Renal cortical epithelial cell (primary cell): ENCODE results near the gene CASP1. TPM values are rescaled to one million over a fixed set of nuclear protein-coding genes. Genes with fewer than 3 reads are reported as not detected.
A peak's percentile ranks its signal among the peaks of the same experiment; 100 is the strongest.
"Not testable (repeated sequence)": the region's sequence is repeated elsewhere in the genome, so short reads cannot be mapped to it uniquely, and the experiment has no call there.

ENCODE experiments used
- DNase-seq: peaks from one replicate; pipeline ENCODE4 v3.0.0-alpha.2; 2011; ENCODE audit warnings: low read depth
- total RNA-seq: library from RNA; depleted of rRNA; stranded (reverse); fragments of >200 nt; gene quantifications from 2 replicates; pipeline ENCODE4 v1.2.3, GENCODE V29; 2014

Gene CASP1
- 8.3 and 8.6 TPM in 2 replicates for total RNA-seq

DNA sequence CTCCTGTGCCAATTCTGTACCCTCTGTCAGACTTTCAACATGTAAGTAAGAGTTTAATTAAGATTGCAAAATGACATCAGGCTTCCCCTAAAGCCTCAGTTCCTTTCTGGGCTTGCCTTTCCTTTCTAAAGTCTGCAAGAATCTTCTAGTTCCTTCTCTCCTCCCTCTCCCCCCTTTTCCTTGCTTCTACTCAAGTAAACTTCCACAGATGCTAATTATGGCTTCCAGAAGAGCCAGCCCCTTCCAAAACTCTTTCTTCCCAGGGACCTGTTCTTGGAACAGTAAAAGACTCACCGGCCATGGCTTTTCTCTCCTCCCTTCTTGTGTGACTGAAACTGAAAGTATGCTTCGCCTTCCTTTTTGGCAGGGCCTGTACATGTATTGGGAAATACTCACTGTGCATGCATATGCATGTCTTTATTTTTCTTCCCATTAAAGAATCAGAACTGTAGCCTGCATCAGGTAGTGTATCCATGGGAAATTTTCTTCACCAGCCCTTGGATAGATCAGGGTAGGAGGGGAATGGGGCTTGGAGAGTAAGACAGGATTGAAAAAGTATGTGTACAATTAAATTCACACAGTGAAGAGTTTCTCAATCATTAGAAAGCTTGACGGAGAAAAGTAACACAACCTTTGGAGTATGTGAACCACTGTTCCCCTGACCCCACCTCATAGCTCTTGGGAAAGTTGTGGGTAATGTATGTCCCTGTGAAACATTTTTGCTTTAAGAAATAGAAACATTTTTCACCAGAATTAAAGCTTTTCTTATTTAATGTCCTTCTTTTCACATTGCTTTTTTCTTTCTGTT is at the start of gene CASP1:
Gene CASP1 (minus strand): TSS at position 332 of the 808 bp plus-strand sequence. CDS start 31 bp downstream, at position 301.
- peak; percentile 86 for DNase-seq

DNA sequence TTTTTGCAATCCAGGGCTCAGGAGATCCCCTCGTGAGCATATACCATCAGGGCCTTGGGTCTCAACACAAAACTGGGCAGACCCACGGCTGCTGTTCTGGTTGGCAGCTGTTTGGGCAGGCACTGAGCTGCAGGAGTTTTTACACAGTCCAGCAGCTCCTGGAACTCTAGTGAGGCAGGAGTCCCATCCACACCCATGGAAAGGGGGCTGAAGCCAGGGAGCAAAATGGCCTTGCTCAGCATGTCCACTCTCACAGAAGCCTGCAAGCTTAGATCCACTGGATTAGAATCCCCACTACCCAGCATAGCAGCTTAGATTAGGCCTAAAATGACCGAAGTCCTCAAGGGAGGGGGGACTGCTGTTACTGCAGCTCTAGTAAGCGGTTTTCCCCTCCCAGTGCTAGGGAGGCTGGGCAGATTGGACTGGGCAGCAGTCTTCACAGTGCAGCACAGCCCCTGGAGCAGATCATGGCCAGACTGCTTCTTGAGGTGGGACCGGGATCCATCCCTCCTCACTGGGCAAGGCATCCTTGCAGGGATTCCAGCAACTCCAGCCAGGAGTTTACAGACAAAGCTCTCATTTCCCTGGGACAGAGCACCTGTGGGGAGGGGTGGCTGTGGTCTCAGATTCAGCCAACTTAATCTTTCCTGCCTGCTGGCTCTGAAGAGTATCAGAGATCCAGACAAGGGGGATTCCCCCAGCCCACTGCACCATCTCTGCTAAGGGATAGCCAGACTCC is 46.6 kb upstream of the CASP1 start:
- DNase-seq: no peak

DNA sequence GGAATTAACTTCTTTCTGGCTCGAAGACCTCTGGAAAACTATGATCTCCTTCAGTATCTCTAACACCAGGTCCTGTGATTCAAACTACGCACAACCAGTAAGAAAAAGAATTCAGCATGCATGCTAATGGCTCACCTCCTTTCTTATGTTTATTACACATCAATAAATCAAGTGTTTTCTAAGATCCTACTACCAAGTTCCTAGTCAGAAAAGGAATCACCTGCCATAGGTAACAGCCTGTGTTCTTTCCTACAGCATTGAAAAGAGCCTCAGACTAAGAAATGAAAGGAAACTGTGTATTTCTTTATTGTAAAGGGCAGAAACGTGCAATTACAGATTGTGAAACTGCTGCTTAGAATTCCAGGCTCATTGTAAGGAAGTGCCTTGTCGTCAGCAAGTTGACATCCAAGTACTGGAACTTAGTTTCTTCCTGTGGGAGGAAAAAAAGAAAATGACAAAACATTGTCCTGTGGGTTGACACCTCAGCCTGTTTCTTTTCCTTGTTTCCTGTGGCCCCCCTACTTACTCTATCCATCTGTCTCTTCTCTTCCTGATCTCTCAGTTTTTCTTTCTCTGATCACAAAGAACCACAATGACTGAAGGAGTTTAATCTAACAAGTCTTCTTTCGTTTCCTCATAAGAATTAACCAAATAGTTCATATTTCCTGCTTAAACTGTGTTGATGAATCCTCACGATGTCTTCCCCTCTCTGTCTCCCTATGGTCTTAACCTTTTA is 45.4 kb upstream of the CASP1 start:
- peak; percentile 6 for DNase-seq

DNA sequence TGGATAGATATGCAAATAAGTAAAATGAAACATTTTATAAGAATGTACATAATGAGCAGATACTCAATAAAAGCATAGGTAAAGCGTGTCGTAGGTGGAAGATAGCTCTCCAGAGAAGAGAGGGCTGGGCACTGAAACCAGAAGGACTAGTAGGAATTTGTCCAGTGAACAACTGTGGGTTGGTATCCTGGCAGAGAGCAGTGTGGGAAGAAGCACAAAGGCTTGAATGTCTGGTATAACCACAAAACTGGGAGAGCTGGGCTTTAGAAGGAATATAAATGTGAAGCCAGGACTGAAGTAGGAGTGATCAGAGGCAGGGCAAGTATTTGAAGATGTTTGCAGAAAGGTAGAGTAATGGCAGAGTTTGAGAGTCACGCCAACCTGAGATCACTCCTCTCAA is 43.3 kb upstream of the CASP1 start:
- no peak for DNase-seq

DNA sequence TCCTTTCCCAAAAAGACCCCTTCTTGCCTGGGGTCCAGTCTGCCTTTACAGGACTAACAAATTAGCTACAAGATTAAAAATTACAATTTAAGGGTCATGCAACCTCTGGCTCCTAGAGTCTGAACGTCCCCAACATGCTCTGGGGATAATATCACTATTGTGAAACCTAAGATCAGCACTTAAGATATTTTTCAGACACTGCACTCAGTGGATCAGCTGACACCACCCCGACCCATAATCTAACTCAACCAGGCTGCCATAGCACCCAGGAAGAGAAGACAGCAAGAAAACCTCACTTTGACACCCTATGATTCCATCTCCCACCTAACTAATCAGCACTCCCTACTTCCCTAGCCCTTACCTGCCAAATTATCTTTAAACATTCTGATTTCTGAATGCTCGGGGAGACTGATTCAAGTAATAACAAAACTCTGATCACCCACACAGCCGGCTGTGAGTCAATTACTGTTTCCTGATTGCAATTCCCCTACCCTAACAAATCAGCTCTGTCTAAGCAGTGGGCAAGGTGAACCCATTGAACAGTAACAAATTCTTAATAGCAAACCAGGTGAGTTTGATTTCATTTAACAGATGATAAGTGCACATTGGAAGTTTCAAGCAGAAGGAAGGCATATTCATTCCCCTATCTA is 42.3 kb upstream of the CASP1 start:
- not testable (repeated sequence) for DNase-seq

DNA sequence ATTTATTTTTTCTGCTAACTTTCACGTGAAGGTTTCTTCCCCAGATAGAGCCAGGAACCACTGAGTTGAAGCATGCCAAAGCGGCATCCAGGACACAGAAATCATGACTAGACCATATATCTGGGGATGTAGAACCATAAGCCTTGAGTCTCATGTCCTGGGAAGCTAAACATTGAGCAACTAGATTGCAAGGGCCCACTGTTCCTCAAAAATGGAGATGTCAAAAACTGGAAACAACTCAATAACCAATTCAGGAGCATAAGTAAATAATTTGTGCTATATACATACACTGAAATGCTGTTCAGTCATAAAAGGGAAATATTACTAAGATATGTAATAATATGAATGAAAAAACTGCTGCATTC is 39.2 kb upstream of the CASP1 start:
- DNase-seq: no peak

DNA sequence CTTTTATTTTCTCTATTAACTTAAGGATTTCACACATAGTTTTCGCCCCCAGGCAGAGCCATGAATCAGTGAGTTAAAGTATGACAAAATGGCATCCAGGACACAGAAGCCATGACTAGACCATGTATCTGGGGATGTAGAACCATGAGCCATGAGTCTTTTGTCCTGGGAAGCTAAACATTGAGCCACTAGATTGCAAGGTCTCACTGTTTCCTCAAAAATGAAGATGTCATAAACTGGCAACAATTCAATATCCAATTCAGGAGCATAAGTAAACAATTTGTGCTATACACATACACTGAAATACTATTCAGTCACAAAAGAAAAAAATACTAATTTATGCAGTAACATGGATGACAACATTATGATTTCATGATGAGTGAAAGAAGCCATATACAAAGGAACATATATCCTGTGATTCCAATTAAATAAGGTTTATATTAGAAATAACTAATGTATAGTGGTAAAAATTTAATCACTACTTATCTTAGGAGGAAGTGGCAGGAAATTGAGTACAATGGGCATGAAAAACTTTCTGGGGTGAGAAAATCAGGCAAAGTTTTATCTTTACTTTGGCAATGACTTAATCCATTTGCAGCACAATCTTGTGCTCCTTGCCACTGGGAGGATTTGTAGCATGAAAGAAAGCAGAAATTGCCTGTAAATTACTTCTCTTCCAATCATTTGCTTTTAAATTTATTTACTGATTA is 38.7 kb upstream of the CASP1 start:
- DNase-seq: no peak

DNA sequence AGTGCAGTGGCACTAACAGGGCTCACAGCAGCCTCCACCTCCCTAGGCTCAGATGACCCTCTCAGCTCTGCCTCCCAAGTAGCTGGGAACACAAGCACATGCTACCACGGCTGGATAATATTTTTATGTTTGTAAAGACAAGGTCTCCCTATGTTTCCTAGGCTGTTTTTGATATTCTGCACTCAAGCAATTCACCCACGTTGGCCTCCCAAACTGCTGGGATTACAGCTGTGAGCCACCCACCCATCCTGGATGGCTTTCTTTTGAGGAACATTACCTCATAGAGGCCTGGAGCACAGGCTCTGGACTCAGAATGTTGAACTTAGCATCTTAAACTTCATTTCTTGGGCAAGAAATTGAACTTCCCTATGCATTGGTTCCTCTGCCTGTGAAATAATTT is 37.1 kb upstream of the CASP1 start:
- DNase-seq: not testable (repeated sequence)

DNA sequence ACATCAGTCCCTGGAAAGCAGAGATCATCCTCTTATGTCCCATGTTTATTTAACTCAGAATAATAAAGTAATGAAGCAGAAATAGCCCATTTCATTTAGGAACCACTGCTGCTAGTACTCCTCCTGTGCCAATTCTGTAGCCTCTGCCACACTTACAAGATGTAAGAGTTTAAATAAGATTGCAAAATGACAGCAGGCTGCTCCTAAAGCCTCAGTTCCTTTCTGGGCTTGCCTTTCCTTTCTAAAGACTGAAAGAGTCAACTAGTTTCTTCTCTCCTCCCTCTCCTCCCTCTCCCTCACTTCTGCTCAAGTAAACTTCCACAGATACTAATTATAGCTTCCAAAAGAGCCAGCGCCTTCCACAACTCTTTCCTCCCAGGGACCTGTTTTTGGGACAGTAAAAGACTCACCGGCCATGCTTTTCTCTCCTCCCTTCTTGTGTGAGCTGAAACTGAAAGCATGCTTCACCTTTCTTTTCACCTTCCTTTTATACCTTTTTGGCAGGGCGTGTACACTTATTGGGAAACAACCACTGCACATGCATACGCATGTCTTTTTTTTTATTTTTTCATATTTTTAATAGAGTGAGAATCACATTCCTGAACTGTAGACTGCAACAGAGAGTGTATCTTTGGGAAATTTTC is 36.3 kb upstream of the CASP1 start:
- DNase-seq: no peak

DNA sequence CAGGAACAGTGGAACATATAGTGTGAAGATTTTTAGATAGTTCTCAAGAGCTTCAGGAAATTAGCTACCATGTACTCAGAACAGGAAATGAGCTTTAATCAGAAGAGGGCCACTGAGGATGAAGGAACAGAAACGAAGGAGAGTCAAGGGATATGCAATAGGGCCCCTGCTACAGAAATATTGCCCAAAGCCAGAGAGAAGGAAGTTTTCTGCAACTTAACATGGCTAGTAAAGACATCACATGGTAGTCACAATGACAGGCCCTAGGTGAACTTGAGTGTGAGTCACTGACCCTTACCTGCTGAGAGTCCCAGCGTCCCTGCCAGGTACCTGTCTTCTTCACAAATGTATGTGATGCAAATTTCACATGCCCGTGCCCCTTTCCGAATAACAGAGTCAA is 35.4 kb upstream of the CASP1 start:
- no peak for DNase-seq

DNA sequence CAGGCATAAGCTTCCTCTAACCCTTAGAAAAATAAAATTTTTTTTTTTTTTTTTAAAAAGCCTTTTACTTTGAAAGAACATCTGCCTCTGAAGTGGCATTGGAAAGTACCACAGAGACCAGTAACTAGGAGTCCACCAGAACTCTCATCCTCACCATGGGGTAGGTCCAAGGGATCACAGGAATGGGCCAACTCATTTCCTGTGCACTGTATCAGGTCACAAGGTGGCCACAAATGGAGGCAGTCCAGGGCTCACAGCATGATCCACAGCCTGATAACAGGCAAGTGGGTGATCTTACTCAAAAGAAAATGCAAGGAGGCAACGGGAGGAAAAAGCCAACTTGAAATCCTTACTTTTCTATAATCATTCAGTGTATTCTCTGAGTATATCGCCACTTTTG is 34.8 kb upstream of the CASP1 start:
- not testable (repeated sequence) for DNase-seq

DNA sequence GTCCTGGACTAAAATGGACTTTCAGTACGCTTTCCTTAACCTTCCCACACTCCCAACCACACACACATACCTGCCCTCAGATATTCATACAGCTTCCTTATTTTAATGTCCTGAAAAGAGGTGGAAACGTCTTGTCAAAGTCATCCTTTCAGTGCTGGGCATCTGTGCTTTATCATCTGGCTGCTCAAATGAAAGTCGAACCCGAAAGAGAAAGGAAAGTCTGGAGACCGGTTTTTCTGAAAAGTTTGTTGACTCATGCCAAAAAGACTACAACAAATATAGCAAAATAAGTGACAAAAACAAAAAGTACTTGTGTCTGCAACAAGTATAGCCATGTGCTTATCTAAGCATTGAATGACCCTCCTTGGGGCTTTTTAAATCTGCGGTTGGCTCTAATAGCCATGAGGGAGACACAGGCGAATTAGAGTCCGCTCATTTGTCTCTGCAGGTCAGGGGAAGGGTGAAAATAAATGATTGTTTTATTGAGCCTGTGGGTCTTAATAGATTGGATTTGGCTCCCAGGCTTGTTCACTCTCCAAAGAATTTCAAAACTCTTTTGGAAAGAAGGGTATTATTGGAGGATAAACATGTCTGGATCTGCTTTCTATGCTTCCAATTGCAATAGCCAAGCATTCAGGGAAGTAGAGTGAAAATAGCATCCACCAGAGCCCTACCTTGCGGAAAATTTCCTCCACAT is 28.4 kb upstream of the CASP1 start:
- DNase-seq: not testable (repeated sequence)

DNA sequence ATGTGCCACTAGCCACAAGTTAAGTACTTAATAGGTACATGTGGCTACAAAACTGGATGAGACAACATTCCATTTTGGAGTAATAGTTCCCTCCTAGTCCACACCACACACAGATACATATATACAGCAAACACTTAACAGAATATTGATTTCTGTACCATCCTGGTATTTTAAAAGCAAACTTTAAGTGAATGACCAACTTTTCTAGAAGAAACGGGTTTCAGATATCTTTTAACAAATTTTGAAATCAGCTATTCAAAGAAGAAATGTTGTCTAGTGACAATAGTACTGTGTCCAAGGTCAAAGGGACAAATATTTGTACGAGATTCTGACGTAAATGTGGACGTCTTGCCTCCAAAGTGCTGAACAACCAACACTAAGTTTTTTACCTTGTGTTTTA is 22.5 kb upstream of the CASP1 start:
- DNase-seq: no peak

DNA sequence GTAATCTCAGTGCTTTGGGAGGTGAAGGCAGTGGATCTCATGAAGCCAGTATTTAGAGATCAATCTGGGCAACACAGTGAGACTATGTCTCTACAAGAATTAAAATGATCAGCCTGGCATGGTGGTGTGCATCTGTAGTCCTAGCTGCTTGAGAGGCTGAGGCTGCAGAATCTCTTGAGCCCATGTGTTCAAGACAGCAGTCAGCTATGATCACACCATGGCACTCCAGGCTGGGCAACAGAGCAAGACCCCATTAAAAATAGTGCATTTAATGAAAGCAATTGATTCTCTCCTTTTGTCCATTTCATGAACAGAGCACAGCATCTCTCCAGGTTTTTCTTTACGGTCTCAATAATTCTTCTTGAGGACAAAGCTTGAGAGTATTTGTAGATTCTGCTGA is 21.5 kb upstream of the CASP1 start:
- DNase-seq: no peak

DNA sequence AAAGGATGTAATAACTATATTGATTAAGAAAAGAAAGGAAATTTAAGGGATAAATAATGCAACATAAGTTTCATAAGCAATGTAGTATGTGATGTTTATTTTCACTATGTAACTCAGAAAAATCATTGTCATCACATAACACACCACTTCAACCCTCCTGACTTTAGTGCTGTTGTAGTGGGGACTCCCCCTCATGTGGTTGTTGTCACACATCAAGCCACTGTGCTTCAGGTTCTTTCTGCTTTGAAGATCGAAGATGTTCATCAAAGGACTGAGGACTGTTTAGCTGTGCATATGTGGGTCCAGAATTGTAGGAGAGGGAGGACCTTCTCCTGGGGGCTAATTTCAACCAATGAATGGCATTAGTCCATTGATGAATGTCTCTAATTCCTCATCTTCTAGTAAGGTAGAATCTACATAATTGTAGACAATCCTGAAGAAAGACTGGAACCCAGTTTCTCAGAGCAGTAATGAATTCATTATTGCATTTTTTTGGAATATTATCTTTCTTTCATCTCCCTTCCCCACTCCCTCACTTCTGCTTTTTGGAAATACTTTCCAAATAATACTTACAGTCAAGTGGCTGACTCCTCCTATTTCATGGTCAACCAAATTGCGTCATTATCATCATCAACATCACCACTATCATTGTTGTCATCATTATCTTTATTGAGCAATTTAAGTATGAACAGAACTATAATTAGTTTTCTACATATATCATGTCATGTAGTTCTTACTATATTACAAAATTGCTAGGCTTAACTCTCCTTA is 20.0 kb upstream of the CASP1 start:
- no peak for DNase-seq

DNA sequence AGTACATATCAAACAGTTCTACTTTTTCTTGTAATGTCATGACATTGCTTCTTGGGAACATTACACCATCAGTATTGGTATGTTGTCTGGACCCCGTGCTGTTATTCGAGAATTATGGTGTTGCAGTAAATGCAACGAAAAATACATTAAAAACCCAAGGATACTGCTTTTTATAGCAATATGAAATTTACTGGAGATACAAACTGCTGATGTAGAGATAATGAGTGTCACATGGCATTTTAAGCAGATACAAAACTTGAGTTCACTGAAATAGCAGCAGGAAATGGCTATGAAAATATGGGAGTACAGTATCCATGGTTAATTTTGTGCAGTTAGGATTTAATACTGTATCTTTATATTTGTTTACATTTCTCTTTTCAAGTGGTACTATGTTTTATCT is 17.5 kb upstream of the CASP1 start:
- DNase-seq: no peak

DNA sequence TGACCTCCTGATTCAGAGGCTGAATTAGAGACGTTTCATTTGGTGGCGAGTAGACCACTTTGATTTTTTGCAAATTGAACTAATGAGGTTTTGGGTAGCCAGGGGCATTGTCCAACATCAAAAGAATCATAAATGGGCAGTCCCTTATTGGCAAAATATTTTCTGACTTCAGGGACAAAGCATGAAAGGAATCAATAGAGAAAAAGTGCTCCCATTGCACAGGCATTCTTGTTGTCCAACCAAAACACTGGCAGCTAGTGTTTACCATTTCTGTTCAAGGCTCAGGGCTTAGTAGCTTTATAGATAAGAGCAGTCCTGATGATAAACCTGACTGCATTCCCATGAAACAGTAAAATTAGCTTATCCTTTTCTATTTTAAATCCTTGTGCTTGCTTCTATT is 16.6 kb upstream of the CASP1 start:
- DNase-seq: no peak

DNA sequence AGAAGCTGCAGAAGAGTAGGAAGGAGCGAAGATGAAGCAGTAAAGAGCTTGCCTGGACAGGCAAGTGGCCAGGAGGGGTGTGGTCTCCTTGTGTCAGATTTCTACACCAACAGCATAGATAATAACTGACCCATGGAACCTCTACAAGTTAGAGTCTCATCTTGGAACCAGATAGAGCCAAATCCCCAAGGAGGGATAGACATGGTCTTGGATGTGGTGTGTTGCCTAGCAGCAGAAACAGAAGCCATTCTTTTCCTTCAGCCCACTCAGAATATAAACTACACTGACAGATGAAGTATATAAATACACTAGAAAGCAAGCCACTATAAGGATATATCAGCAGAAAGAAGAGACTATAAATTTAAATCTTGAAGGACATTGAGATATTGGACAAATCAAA is 14.5 kb upstream of the CASP1 start:
- DNase-seq: no peak

DNA sequence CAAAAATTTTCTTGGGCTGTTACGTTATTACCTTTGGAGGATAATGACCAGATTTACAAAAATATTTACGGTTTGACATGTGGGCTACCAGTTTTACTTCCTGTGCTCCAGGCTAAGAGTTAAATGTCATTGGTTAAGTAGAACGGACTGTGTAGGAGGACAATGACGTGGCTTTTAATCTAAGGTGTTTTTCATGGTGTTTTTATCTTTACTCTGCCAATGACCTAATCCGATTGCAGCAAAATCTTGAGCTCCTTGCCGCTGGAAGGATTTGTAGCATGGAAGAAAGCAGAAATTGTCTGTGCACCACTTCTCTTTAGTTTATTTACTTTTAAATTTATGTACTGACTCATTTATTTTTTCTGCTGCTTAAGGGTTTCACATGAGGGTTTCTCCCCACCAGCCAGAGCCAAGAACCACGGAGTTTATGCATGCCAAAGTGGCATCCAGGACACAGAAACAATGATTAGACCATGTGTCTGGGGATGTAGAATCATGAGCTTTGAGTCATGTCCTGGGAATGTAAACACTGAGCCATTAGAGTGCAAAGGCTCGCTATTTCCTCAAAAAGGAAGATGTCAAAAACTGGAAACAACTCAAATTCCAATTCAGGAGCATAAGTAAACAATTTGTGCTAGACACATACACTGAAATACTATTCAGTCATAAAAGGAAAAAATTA is 12.1 kb upstream of the CASP1 start:
- peak; percentile 99 for DNase-seq
